Measurements from ENCODE around the gene BMF.

The BMF gene

GRCh38 chr15:40053831-40054604, 54.7 kb downstream of the BMF start:
- DNase-seq: no peak
- H3K4ac ChIP-seq (ENCODE audit: low read depth, low read length): no peak overlapping the region
- no peaks in the 10 kb centered on the region for H3K79me2 ChIP-seq (ENCODE audit: control insufficient read depth, insufficient read depth, low read length, poor library complexity)
- no peak overlapping the region for H3K4me2 ChIP-seq (ENCODE audit: low read length)
- no peaks in the 10 kb centered on the region for H3K36me3 ChIP-seq (ENCODE audit: control insufficient read depth in 1 of 2, insufficient read depth in 2 of 2, low read length in 2 of 2)
- peak overlapping the region; percentile 60 for H2AK5ac ChIP-seq (ENCODE audit: low read length)
- no peak overlapping the region for H2BK5ac ChIP-seq (ENCODE audit: low read depth, low read length, poor library complexity)
- H4K8ac ChIP-seq (ENCODE audit: low read depth, low read length): peak overlapping the region; percentile 26
- H2BK12ac ChIP-seq (ENCODE audit: low read length): peak overlapping the region; percentile 70
- H2BK120ac ChIP-seq (ENCODE audit: insufficient read depth, low read length, poor library complexity): peak overlapping the region; percentile 52
- H3K27ac ChIP-seq (ENCODE audit: low read depth, low read length): no peak overlapping the region
- H3K23ac ChIP-seq (ENCODE audit: low read length): no peak overlapping the region
- H3K27me3 ChIP-seq (ENCODE audit: insufficient read depth, low read length): no peaks in the 10 kb centered on the region
- H3K4me1 ChIP-seq (ENCODE audit: control insufficient read depth in 1 of 2, insufficient read depth in 2 of 2, low read length in 2 of 2): peaks cover 31 to 41% of the 10 kb centered on the region in 2 experiments
- H3K18ac ChIP-seq (ENCODE audit: low read length): peak overlapping the region; percentile 48
- no peak overlapping the region for H4K12ac ChIP-seq (ENCODE audit: low read depth, low read length)
- H3K9me3 ChIP-seq (ENCODE audit: insufficient read depth, low read depth, low read length): peaks cover 6% of the 10 kb centered on the region
- WGBS (ENCODE audit: extremely low coverage, insufficient coverage, insufficient read length): no CpG with 5 or more reads among the region's 14 CpGs
- no peak overlapping the region for H2AFZ ChIP-seq (ENCODE audit: insufficient read depth, low read length, poor library complexity)
- H3K79me1 ChIP-seq (ENCODE audit: low read length): peaks cover 23% of the 10 kb centered on the region
- no peak overlapping the region for H3K4me3 ChIP-seq (ENCODE audit: low read depth, low read length)
- no peak overlapping the region for H3K9ac ChIP-seq (ENCODE audit: low read length)
- peak overlapping the region; percentile 23 for H3K14ac ChIP-seq (ENCODE audit: low read length)
- peak overlapping the region; percentile 81 for H4K91ac ChIP-seq (ENCODE audit: low read depth, low read length)

GRCh38 chr15:40053079-40053830, 55.4 kb downstream of the BMF start:
- H3K79me1 ChIP-seq (ENCODE audit: low read length): peaks cover 25% of the 10 kb centered on the region
- no peak overlapping the region for H2BK5ac ChIP-seq (ENCODE audit: low read depth, low read length, poor library complexity)
- no peak overlapping the region for H2AFZ ChIP-seq (ENCODE audit: insufficient read depth, low read length, poor library complexity)
- H2AK5ac ChIP-seq (ENCODE audit: low read length): no peak overlapping the region
- DNase-seq: peak in 1 of 2 donors; percentile 9
- no peak overlapping the region for H3K4me3 ChIP-seq (ENCODE audit: low read depth, low read length)
- H3K27me3 ChIP-seq (ENCODE audit: insufficient read depth, low read length): no peaks in the 10 kb centered on the region
- no peak overlapping the region for H3K4ac ChIP-seq (ENCODE audit: low read depth, low read length)
- H3K27ac ChIP-seq (ENCODE audit: low read depth, low read length): no peak overlapping the region
- H3K18ac ChIP-seq (ENCODE audit: low read length): peak overlapping the region; percentile 13
- H3K4me1 ChIP-seq (ENCODE audit: control insufficient read depth in 1 of 2, insufficient read depth in 2 of 2, low read length in 2 of 2): peaks cover 34 to 45% of the 10 kb centered on the region in 2 experiments
- peak overlapping the region; percentile 16 for H2BK12ac ChIP-seq (ENCODE audit: low read length)
- no peak overlapping the region for H3K14ac ChIP-seq (ENCODE audit: low read length)
- H4K91ac ChIP-seq (ENCODE audit: low read depth, low read length): no peak overlapping the region
- H3K9ac ChIP-seq (ENCODE audit: low read length): no peak overlapping the region
- peaks cover 6% of the 10 kb centered on the region for H3K9me3 ChIP-seq (ENCODE audit: insufficient read depth, low read depth, low read length)
- no peaks in the 10 kb centered on the region for H3K36me3 ChIP-seq (ENCODE audit: control insufficient read depth in 1 of 2, insufficient read depth in 2 of 2, low read length in 2 of 2)
- H4K12ac ChIP-seq (ENCODE audit: low read depth, low read length): no peak overlapping the region
- H3K4me2 ChIP-seq (ENCODE audit: low read length): no peak overlapping the region
- WGBS (ENCODE audit: extremely low coverage, insufficient coverage, insufficient read length): no CpG with 5 or more reads among the region's 12 CpGs
- H2BK120ac ChIP-seq (ENCODE audit: insufficient read depth, low read length, poor library complexity): no peak overlapping the region
- H3K23ac ChIP-seq (ENCODE audit: low read length): no peak overlapping the region
- H4K8ac ChIP-seq (ENCODE audit: low read depth, low read length): no peak overlapping the region
- no peaks in the 10 kb centered on the region for H3K79me2 ChIP-seq (ENCODE audit: control insufficient read depth, insufficient read depth, low read length, poor library complexity)

DNA sequence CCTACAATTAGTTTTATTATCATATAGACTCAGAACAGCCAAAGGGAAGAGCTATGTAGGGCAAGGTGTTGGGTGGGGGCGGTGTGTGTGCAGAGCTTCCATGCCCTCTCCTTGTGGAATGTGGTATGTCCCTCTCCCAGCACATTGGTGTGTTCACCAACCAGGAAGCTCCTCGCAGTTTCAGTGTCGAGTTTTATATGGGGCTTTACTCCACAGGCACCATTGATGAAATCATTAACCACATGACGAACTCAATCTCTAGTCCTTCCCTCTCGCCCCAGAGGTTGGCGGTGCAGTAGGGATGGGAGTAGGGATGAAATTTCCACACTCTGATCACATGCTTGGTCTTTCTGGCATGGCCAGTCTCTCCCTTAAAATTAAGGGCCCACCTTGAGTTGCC, 56.1 kb downstream of the BMF start:
- Histone ChIP-seq H3K14ac (ENCODE audit: low read length) (no peak overlapping the region), H4K12ac (ENCODE audit: low read depth, low read length) (no peak overlapping the region), H3K4me3 (ENCODE audit: low read depth, low read length) (no peak overlapping the region), H2AK5ac (ENCODE audit: low read length) (peak overlapping the region; percentile 44), H3K23ac (ENCODE audit: low read length) (no peak overlapping the region), H4K8ac (ENCODE audit: low read depth, low read length) (no peak overlapping the region), H3K18ac (ENCODE audit: low read length) (no peak overlapping the region), H3K79me1 (ENCODE audit: low read length) (peaks cover 29% of the 10 kb centered on the region), H3K36me3 (ENCODE audit: control insufficient read depth in 1 of 2, insufficient read depth in 2 of 2, low read length in 2 of 2) (no peaks in the 10 kb centered on the region), H2BK12ac (ENCODE audit: low read length) (peak overlapping the region; percentile 16), H2AFZ (ENCODE audit: insufficient read depth, low read length, poor library complexity) (no peak overlapping the region), H3K27ac (ENCODE audit: low read depth, low read length) (no peak overlapping the region), H3K4ac (ENCODE audit: low read depth, low read length) (no peak overlapping the region), H3K4me1 (ENCODE audit: control insufficient read depth in 1 of 2, insufficient read depth in 2 of 2, low read length in 2 of 2) (peaks cover 41 to 52% of the 10 kb centered on the region in 2 experiments), H3K9me3 (ENCODE audit: insufficient read depth, low read depth, low read length) (peaks cover 6% of the 10 kb centered on the region), H3K79me2 (ENCODE audit: control insufficient read depth, insufficient read depth, low read length, poor library complexity) (no peaks in the 10 kb centered on the region), H4K91ac (ENCODE audit: low read depth, low read length) (no peak overlapping the region), H2BK5ac (ENCODE audit: low read depth, low read length, poor library complexity) (no peak overlapping the region), H3K9ac (ENCODE audit: low read length) (no peak overlapping the region), H2BK120ac (ENCODE audit: insufficient read depth, low read length, poor library complexity) (no peak overlapping the region), H3K4me2 (ENCODE audit: low read length) (no peak overlapping the region), H3K27me3 (ENCODE audit: insufficient read depth, low read length) (no peaks in the 10 kb centered on the region)
- no peak for DNase-seq
- WGBS (ENCODE audit: extremely low coverage, insufficient coverage, insufficient read length): no CpG with 5 or more reads among the region's 6 CpGs

- Histone ChIP-seq H3K4ac (ENCODE audit: low read depth, low read length) (no peak overlapping the region), H3K9me3 (ENCODE audit: insufficient read depth, low read depth, low read length) (peaks cover 6% of the 10 kb centered on the region), H3K4me1 (ENCODE audit: control insufficient read depth in 1 of 2, insufficient read depth in 2 of 2, low read length in 2 of 2) (peaks cover 47 to 58% of the 10 kb centered on the region in 2 experiments), H2AFZ (ENCODE audit: insufficient read depth, low read length, poor library complexity) (no peak overlapping the region), H3K27ac (ENCODE audit: low read depth, low read length) (no peak overlapping the region), H2BK12ac (ENCODE audit: low read length) (peak overlapping the region; percentile 5), H3K4me2 (ENCODE audit: low read length) (no peak overlapping the region), H3K36me3 (ENCODE audit: control insufficient read depth in 1 of 2, insufficient read depth in 2 of 2, low read length in 2 of 2) (no peaks in the 10 kb centered on the region), H3K27me3 (ENCODE audit: insufficient read depth, low read length) (no peaks in the 10 kb centered on the region), H2BK120ac (ENCODE audit: insufficient read depth, low read length, poor library complexity) (no peak overlapping the region), H3K79me1 (ENCODE audit: low read length) (peaks cover 34% of the 10 kb centered on the region), H3K23ac (ENCODE audit: low read length) (no peak overlapping the region), H2AK5ac (ENCODE audit: low read length) (no peak overlapping the region), H2BK5ac (ENCODE audit: low read depth, low read length, poor library complexity) (no peak overlapping the region), H4K91ac (ENCODE audit: low read depth, low read length) (no peak overlapping the region), H3K18ac (ENCODE audit: low read length) (no peak overlapping the region), H3K79me2 (ENCODE audit: control insufficient read depth, insufficient read depth, low read length, poor library complexity) (no peaks in the 10 kb centered on the region), H4K8ac (ENCODE audit: low read depth, low read length) (no peak overlapping the region), H3K4me3 (ENCODE audit: low read depth, low read length) (no peak overlapping the region), H3K14ac (ENCODE audit: low read length) (no peak overlapping the region), H3K9ac (ENCODE audit: low read length) (no peak overlapping the region), H4K12ac (ENCODE audit: low read depth, low read length) (no peak overlapping the region)
- peak; percentile 40 to 82 for DNase-seq
- WGBS (ENCODE audit: extremely low coverage, insufficient coverage, insufficient read length): no CpG with 5 or more reads among the region's 11 CpGs
Observed at GRCh38 chr15:40051616-40052415, 56.9 kb downstream of the BMF start.

Measured in trophoblast cell (in vitro differentiated cells and primary cell).